Caki2 (cell line): ENCODE measurements around the gene SRGAP1. TPM values are rescaled to one million over a fixed set of nuclear protein-coding genes. Genes with fewer than 3 reads are reported as not detected.

Experiments
- DNase-seq: peaks from one replicate; pipeline ENCODE4 v3.0.0-alpha.2; 2015; ENCODE audit warnings: low read depth
- in situ Hi-C: cut with HindIII; loops from 2 replicates; pipeline ENCODE4 v1.10.0; 2016; ENCODE audit warnings: low sequenced_read_pairs, low pct_unique_long_range_greater_than_20kb, mixed read lengths
- total RNA-seq: library from RNA; depleted of rRNA; stranded (reverse); fragments of >200 nt; shearing (Covaris generic); gene quantifications from 2 replicates; pipeline ENCODE4 v1.2.3, GENCODE V29; 2014; ENCODE audit warnings: low replicate concordance

The SRGAP1 gene
- total RNA-seq, 1 experiment from 2014 or later, result 30.0 TPM

DNA sequence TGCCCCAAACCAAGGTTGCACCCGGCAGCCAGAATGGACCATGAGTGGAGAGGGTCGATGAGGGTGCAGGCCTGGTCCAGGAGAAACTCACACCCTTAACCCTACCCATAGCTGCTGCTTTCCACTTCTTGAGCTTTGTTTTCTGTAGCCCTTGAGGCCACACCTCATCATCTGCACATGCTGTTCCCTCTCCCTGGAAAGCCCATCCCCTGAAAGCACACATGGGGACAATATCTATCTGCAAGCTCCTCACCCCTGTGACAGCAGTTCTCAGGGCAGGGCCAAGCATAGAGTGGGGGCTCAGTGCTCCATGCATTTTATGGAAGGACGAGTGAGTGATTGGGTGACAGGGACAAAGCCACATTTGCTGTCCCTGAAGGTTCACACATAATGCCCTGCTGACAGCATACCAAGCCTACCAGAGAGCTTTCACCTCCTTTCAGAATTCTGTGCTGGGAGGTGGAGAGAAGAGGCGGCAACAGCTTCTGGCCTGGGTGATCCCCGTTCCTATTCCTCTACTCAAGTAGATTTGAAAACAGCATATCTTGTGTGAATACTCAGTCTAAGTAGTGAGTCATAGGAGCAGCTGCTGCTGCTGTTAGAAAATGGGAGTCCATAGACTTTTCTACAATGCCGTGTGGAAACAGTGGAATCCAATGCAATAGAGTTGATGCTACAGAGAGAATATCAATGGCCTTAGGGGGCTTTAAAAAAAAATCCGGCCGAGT, 44.6 kb downstream of the SRGAP1 start:
- DNase-seq, result peak; percentile 65
- in situ Hi-C loops, result no loop called here

- DNase-seq, result peak; percentile 93
Measured at GRCh38 chr12:63889721-63890509, 45.4 kb downstream of the SRGAP1 start.

DNA sequence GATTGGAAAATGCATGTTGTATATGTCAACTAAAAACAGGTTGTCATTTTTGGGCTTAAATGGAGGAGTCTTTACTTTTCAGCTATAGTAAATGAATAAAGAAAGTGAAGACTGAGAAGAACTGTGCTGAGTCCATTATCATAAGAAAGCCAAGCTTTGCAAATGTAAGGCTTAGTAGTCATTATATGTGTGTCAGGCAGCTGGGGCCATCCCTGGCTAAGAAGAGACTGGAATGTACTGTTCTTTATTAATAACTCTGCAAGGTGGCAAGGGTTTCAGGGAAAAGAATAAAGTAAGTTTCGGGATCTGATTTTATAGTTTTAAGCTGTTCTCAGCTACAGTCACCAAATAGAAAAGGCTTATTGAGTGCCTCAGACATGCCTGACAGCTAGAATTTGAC, 48.7 kb downstream of the SRGAP1 start:
- DNase-seq, result no peak

More at GRCh38 chr12:63889721-63890509, 45.4 kb downstream of the SRGAP1 start:
- in situ Hi-C loops, result no loop called here

DNA sequence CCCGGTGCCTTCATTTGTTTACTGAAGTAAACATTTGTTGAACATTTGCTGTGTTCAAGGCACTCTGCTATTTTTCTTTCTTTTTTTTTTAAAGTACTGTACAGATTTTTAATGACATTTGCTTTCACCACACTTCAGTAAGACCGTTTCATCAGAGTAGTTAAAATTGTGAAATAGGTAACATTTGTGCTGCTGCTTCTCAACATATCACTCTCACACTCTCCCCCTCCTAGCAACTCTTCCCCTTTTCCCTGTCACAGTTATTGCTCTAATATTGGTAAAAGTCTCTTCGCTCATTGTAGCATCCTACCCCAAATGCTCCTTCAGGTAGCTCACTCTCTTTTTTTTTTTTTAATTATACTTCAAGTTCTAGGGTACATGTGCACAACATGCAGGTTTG, 49.6 kb downstream of the SRGAP1 start:
- in situ Hi-C loops, result no loop called here
- no peak for DNase-seq

More for the DNA sequence above, 48.7 kb downstream of the SRGAP1 start:
- in situ Hi-C loops, result no loop called here

DNA sequence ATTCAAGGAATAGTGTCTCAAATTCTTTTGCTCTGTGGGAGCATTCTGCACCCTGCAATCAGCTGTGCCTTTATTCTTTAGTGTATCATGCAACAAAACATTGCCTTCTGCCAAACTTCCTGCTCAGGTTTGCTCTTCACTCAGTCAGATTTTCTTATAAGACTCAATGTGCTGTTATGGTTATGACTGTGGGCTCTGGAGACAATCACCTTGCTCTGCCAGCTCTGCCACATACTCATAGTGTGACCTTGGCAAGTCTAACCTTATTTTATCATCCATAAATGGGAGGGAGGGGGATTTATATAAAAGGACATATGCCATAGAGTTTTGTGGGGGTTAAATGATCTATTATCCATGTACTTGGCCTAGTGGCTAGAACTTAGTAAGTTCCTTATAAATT, 51.3 kb downstream of the SRGAP1 start:
- DNase-seq, result no peak
- in situ Hi-C loops, result no loop called here

- in situ Hi-C loops, result no loop called here
- no peak for DNase-seq
Measured at GRCh38 chr12:63897931-63898330, 53.4 kb downstream of the SRGAP1 start.

DNA sequence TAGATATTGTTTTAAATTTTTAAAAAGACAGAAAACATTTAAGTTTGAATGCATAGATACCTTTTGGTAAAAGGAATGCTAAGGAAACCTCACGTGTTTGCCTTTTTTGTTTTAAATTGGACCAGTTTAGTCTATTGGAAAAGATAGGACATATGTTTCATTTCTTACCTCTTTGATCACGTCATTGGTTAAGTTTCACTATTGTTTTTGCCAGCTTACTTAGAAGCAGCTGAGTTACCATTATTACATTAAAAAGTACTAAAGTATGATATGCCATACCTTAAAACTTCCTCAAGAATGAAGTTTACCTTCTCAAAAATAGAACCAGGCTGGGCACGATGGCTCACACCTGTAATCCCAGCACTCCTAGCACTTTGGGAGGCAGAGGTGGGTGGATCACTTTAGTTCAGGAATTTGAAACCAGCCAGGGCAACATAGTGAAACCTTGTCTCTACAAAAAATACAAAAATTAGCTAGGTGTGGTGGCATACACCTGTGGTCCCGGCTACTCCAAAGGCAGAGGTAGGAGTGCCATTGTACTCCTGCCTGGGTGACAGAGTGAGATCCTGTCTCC, 54.4 kb downstream of the SRGAP1 start:
- no peak for DNase-seq
- in situ Hi-C loops, result no loop called here

- DNase-seq, result no peak
- in situ Hi-C loops, result no loop called here
Measured at GRCh38 chr12:63899396-63899795, 54.9 kb downstream of the SRGAP1 start.

DNA sequence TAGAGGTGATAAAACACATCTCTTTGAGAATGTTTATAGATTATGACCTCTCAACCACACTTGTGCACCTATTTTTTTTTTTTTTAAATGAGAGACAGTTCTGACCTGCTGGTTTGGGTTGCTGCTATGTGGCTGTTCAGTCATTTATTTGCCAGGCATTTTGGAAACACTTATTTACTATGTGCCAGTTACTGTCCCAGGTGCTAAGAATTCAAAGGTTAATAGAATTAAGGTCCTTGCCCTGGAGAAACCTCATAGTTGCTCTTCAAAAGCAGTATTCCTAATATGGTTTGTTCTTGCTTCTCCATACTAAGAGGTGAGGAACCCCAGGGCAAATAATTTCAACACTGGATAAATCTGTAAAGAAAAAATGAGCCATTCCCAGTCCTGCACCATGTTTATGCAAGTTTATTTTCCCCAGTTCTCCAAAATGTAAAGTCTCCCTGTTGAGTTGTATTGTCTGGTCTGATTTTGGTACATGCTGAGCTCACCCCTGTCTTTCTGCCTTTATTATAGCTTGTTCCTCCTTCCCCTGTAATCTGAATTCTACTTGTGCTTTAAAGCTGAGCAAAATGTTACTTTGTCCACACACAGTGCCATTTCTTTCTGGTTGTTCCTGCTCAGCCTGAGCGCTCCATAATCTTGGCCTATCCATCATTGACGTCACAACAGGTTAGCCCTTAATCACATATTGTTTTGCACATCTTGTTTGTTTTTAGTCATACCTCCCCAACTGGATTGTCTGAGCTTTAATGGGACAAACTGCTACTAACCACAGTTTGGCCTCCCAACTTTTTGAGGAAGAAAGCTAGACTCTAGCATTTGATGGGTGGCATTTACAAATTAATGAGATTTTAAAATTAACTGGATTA, 56.7 kb downstream of the SRGAP1 start:
- in situ Hi-C loops, result no loop called here
- peak; percentile 63 for DNase-seq

- no peak for DNase-seq
- in situ Hi-C loops, result no loop called here
Measured at GRCh38 chr12:63904653-63905052, 60.2 kb downstream of the SRGAP1 start.

DNA sequence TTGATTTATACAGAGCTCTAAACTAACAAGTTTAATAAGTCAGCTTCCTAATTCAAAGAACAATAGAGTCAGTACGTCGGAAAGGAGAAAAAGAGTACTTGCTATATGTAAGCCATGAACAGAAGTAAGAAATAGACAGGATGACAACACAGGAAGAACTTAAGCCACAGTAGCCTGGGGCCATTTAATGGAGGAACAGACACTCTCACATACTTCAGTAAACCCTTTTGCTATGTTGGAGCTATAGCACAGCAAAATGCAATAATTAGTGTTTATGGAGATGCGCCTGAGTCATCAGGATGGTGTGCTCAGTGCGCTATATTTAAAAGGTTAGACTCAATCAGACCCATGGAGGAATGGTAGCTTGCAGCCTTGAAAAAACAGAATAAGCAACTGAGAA, 61.0 kb downstream of the SRGAP1 start:
- in situ Hi-C loops, result no loop called here
- no peak for DNase-seq

GRCh38 chr12:63906876-63907275, 62.4 kb downstream of the SRGAP1 start:
- DNase-seq, result no peak
- in situ Hi-C loops, result no loop called here

GRCh38 chr12:63907561-63907960, 63.1 kb downstream of the SRGAP1 start:
- in situ Hi-C loops, result no loop called here
- DNase-seq, result no peak

GRCh38 chr12:63909746-63910145, 65.2 kb downstream of the SRGAP1 start:
- in situ Hi-C loops, result no loop called here
- DNase-seq, result no peak

GRCh38 chr12:63911341-63911740, 66.8 kb downstream of the SRGAP1 start:
- in situ Hi-C loops, result no loop called here
- peak; percentile 72 for DNase-seq

- DNase-seq, result no peak
- in situ Hi-C loops, result no loop called here
Measured at GRCh38 chr12:63912651-63913050, 68.2 kb downstream of the SRGAP1 start.

GRCh38 chr12:63913929-63914328, 69.4 kb downstream of the SRGAP1 start:
- no peak for DNase-seq
- in situ Hi-C loops, result no loop called here

DNA sequence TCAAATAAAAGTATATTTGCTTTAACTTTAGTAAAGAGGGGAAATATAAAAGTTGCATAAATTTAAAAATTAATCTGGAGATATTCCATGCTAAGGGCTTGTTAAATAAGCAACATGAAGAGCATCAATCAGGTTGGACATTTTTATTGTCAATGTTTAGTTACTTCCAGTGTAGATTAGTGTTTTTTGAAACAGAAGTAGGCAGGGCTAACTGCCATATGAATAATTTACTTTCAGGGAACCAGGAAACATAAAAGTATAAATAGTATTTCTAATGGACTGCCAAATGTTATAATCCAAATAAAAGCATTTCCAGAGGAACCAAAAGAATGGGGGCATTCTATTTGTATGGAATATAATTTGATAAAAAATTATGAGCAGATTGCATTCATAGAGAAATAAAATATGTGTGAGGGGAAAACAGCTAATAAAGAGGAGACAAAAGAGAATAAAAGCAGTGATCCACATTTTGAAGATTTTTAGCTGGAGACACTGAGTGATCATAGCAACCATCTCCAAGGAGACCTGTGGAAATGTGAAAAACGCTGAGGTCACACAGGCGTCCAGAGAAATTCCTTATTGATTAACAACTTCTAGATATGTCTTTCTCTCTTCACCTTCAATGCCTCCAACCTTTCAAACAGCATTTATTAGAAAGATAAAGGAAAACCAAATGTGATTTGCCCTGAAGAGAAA, 70.8 kb downstream of the SRGAP1 start:
- in situ Hi-C loops, result no loop called here
- peak; percentile 60 for DNase-seq
